ENCODE data around the gene LIG4.
A peak's percentile ranks its signal among the peaks of the same experiment; 100 is the strongest.
"Not testable (repeated sequence)": the region's sequence is repeated elsewhere in the genome, so short reads cannot be mapped to it uniquely, and the experiment has no call there.

LIG4 gene

DNA sequence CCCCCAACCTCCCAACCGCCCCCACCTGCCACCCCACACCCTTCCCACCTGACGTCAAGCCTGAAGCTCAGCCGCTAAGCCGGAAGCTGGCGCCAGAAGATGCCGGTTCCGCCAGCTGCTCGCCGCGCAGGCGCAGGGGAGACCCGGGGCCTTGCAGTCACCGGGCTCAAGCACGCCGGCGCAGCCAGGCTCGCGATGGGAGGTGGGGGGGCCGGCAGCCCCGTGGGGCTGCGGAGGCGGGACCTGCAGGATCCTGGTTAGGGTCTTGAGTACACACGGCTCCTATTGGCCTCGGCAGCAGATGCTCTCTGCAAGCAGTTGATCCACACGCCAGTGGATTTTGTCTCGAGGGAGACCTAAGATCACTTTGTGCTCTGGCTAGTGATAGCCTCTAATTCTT lies at the start of gene LIG4:
Gene LIG4, minus strand, starts transcription at position 101 of the 400 bp plus-strand sequence. CDS start 4,268 bp downstream, outside the sequence.
- Mint-ChIP-seq H3K9me3 (peaks cover 11% of the 10 kb centered on the region), H3K27me3 (peaks cover 3% of the 10 kb centered on the region), H3K4me3 (peak within 1 kb of the TSS; percentile 87), H3K4me1 (peaks cover 54% of the 10 kb centered on the region), H3K27ac (peak within 1 kb of the TSS; percentile 81), H3K36me3 (ENCODE audit: low read depth) (peaks cover 20% of the 10 kb centered on the region)
- DNase-seq (peak; percentile 90), ATAC-seq (peak; percentile 75)

GRCh38 chr13:108263621-108264355 lies 48.5 kb upstream of the LIG4 start:
- H3K4me1 Mint-ChIP-seq = peaks cover 20% of the 10 kb centered on the region
- no peaks in the 10 kb centered on the region for H3K9me3 Mint-ChIP-seq
- H3K27me3 Mint-ChIP-seq = no peaks in the 10 kb centered on the region
- ATAC-seq (no peak), DNase-seq (no peak)
- H3K36me3 Mint-ChIP-seq (ENCODE audit: low read depth) = peaks cover 7% of the 10 kb centered on the region
- no peak overlapping the region for H3K4me3 Mint-ChIP-seq
- H3K27ac Mint-ChIP-seq = no peak overlapping the region

DNA sequence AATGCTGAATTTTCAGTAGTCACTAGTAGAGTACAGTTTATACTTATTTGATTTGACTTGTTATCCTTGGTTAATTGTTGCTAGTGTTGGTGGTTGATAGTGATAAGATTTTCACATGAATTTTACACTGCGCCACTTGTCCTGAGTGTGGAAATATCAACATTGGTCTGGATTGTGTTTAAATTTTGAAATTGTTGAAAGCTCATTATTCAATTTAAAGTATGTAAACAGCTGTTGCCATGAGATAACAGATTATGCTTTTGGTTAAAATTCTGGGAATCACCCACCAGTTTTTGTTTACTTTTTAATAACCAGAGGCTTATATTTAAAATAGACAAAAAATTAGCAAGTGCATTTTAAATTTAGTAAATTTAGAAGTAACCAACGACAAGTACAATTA lies 41.9 kb upstream of the LIG4 start:
- DNase-seq = no peak
- Mint-ChIP-seq H3K4me3 (no peak overlapping the region), H3K9me3 (peaks cover 4% of the 10 kb centered on the region), H3K27me3 (no peaks in the 10 kb centered on the region), H3K27ac (no peak overlapping the region), H3K36me3 (ENCODE audit: low read depth) (peaks cover 5% of the 10 kb centered on the region), H3K4me1 (no peaks in the 10 kb centered on the region)
- ATAC-seq = no peak

- DNase-seq = no peak
- H3K4me1 Mint-ChIP-seq = no peaks in the 10 kb centered on the region
- H3K27me3 Mint-ChIP-seq = no peaks in the 10 kb centered on the region
- no peak overlapping the region for H3K27ac Mint-ChIP-seq
- peaks cover 36% of the 10 kb centered on the region for H3K9me3 Mint-ChIP-seq
- ATAC-seq = no peak
- peaks cover 8% of the 10 kb centered on the region for H3K36me3 Mint-ChIP-seq (ENCODE audit: low read depth)
- H3K4me3 Mint-ChIP-seq = no peak overlapping the region
Measured at GRCh38 chr13:108249150-108249549, 33.8 kb upstream of the LIG4 start.

DNA sequence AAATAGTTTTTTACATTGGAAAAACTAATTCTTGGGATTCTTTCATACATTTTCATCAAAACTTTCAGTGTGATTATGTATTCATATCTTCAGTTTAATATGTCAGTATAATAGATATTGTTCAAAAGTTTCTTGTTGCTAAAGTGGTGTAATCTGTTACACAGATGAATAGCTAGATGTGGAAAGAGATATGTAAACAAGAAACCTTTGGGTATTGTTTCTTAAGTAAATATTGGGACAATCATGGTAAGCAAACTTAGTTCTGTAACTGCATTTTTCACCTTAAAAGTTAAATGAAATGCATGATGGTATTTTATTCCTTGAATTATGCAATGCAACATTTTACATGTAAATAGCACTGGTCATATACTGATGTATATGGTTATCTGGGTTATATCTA lies 15.0 kb upstream of the LIG4 start:
- Mint-ChIP-seq H3K9me3 (no peaks in the 10 kb centered on the region), H3K4me3 (no peak overlapping the region), H3K4me1 (peaks cover 33% of the 10 kb centered on the region), H3K27me3 (no peaks in the 10 kb centered on the region), H3K27ac (no peak overlapping the region), H3K36me3 (ENCODE audit: low read depth) (peaks cover 15% of the 10 kb centered on the region)
- no peak for ATAC-seq
- no peak for DNase-seq

DNA sequence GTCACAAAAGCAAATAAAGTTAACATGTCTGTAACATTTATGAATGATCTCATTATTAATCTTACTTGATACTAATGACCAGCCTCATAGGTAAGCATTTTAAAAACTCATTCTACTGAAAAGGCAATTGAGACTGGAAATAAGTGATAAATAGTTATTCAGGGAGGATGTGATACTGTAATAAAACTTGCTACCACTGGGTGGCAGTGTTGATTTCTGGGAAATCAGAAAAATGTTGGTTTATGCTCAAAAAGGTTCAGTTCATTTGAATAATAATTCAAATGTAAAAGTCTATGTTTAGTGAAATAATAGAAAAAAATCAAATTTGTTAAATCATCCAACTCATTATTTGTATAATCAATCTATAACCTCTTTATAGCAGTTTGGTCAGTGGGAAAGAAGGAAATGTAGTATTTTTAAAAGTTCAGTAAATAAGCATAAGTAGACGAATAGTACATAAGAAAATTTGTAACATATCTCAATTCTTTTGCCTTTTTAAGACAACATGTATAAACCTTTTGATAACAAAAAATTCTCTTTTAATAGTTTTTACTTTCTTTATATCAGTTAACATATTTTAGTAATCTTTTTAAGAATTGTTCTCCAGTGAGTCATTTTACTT lies 12.4 kb upstream of the LIG4 start:
- Mint-ChIP-seq H3K27me3 (no peaks in the 10 kb centered on the region), H3K4me1 (peaks cover 52% of the 10 kb centered on the region), H3K27ac (no peak overlapping the region), H3K9me3 (no peaks in the 10 kb centered on the region), H3K4me3 (no peak overlapping the region), H3K36me3 (ENCODE audit: low read depth) (peaks cover 9% of the 10 kb centered on the region)
- ATAC-seq = no peak
- DNase-seq = peak; percentile 37

- Mint-ChIP-seq H3K9me3 (no peaks in the 10 kb centered on the region), H3K4me3 (no peak overlapping the region), H3K4me1 (peaks cover 57% of the 10 kb centered on the region), H3K36me3 (ENCODE audit: low read depth) (peaks cover 9% of the 10 kb centered on the region), H3K27ac (no peak overlapping the region), H3K27me3 (no peaks in the 10 kb centered on the region)
- ATAC-seq (peak; percentile 71), DNase-seq (no peak)
Measured at GRCh38 chr13:108226184-108226583, 10.8 kb upstream of the LIG4 start.

DNA sequence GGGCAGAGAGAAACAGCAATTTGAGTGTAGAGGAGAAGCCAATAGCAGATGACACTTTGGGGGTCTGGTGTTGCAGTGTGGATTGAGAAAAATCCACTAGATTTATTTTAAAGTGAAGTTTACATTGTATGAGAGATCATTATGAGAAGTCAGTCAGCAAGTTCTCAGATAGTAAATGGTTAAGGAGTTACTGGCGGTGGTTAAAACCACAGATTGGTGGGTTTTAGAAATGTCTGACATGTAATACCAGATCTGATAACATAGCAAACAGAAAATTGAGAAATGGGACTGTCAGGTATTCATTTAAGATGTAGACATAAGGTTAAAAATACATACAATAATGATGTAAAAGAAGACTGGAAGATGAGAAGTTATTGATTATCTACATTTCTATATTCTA lies 10.1 kb upstream of the LIG4 start:
- Mint-ChIP-seq H3K36me3 (ENCODE audit: low read depth) (peaks cover 9% of the 10 kb centered on the region), H3K4me1 (peaks cover 64% of the 10 kb centered on the region), H3K4me3 (no peak overlapping the region), H3K27ac (peak overlapping the region; percentile 0), H3K27me3 (no peaks in the 10 kb centered on the region), H3K9me3 (no peaks in the 10 kb centered on the region)
- ATAC-seq = peak; percentile 74
- no peak for DNase-seq

- no peak for ATAC-seq
- Mint-ChIP-seq H3K4me3 (no peak overlapping the region), H3K9me3 (no peaks in the 10 kb centered on the region), H3K27me3 (no peaks in the 10 kb centered on the region), H3K36me3 (ENCODE audit: low read depth) (no peaks in the 10 kb centered on the region), H3K4me1 (peaks cover 72% of the 10 kb centered on the region), H3K27ac (no peak overlapping the region)
- no peak for DNase-seq
Measured at GRCh38 chr13:108223687-108224503, 8.6 kb upstream of the LIG4 start.

DNA sequence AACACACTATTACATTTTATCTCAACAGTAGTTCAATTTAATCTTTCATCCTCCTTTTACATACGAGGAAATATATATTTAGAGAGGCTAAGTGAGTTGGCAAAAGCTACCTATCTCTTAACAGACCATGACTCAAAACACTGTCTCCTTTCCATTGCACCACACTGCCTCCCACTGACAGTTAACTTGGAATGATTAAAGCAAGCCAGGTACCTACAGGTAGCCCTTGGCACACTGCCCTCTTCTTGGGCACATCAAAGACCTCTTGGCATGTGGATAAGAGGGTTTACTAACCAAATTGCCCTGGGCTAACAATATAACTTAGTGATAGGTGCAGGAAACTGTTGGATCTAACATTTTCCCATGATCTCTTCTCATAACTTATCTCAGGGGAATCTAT lies 4.7 kb upstream of the LIG4 start:
- peaks cover 68% of the 10 kb centered on the region for H3K4me1 Mint-ChIP-seq
- peaks cover 3% of the 10 kb centered on the region for H3K27me3 Mint-ChIP-seq
- peak overlapping the region; percentile 83 for H3K27ac Mint-ChIP-seq

DNA sequence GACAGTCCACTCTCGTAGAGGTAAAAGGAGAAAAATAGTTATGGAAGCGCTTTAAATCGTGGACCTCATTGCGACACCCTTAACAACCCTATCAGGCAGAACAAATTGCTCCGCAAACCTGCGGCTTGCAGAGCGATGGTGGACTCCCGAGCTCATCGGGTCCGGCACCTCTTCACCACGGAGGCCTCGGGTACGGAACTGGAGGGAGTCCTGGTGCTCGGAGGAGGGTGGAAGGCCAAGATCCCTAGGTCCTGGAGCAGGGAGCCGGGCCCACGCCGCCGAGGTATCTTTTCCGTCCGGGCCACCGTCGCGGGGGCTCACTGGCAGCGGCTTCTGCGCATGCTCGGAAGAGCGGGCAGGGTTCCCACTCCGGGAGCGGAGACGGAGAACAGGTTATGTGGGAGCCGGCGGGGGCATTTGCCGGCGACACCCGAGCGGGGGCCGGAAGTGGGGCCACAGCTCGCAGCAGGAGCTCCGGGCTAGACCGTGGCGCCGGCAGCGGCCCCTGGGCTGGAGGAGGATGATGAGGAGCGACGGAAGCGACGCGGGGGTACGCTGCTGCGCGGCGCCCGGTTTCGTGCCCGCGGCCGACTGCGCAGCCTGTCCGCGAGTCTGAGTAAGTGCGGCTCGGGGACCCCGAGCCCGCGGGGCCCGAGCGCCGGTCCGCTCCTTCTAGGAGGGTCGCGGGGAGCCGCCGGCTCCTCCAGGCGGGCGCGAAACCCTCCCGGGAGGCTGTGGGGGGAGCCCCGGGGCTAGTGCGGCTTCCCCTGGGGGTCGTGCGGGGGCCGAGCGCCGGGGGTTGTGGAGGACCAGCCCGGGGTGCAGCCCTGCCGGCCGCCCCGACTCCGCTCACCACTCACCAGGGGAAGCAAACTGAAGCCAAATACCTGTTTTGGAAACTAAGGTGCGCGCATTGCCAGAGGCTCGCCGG lies 3.0 kb upstream of the LIG4 start, which contains the start of gene ABHD13:
Gene ABHD13, plus strand, starts transcription at position 349 of the 931 bp plus-strand sequence. CDS start 10,827 bp downstream, outside the sequence.
- DNase-seq = peak; percentile 89
- Mint-ChIP-seq H3K27ac (peak within 1 kb of the TSS; percentile 95), H3K4me1 (peaks cover 66% of the 10 kb centered on the region), H3K27me3 (peaks cover 3% of the 10 kb centered on the region), H3K4me3 (peak within 1 kb of the TSS; percentile 87), H3K36me3 (ENCODE audit: low read depth) (peaks cover 3% of the 10 kb centered on the region), H3K9me3 (no peaks in the 10 kb centered on the region)
- ATAC-seq = peak; percentile 88

More for the DNA sequence above, 4.7 kb upstream of the LIG4 start:
- Mint-ChIP-seq H3K9me3 (no peaks in the 10 kb centered on the region), H3K36me3 (ENCODE audit: low read depth) (peaks cover 3% of the 10 kb centered on the region), H3K4me3 (peak overlapping the region; percentile 87)
- DNase-seq = no peak
- ATAC-seq = no peak

DNA sequence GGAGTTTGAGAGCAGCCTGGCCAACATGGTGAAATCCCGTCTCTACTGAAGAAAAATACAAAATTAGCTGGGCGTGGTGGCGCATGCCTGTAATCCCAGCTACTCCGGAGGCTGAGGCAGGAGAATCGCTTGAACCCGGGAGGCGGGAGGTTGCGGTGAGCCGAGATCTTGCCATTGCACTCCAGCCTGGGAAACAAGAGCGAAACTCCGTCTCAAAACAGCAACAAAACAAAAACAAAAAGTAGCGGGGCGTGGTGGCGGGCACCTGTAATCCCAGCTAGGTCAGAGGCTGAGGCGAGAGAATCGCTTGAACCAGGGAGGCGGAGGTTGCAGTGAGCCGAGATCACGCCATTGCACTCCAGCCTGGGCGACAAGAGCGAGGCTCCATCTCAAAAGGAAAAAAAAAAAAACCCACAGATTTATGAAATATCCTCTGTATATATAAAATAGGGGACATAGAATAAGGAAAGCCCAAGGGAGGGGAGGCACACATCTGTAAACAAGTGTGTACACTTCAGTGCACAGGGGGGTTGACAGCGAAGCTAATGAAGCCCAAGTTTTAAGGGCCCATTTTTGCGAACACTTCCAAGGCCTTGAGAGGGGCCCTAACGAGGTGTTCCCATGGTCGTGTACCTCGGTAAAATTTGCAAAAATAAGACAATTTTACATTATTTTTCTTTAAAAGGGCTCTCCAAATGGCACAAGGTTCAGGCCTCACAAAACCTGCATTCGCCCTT lies 2.1 kb upstream of the LIG4 start:
- ATAC-seq; H3K9me3 Mint-ChIP-seq; H3K36me3 Mint-ChIP-seq (ENCODE audit: low read depth); H3K27me3 Mint-ChIP-seq: not testable (repeated sequence)
- Mint-ChIP-seq H3K27ac (peak overlapping the region; percentile 95), H3K4me1 (peaks cover 65% of the 10 kb centered on the region), H3K4me3 (peak overlapping the region; percentile 87)
- peak; percentile 14 for DNase-seq

Measured in activated naive CD8-positive, alpha-beta T cell treated with anti-CD3 and anti-CD28 coated beads, Interleukin-2, amount 50 U/mL, for 24 hours (primary cell).